ENCODE data around the gene ZBTB20. TPM values are rescaled to one million over a fixed set of nuclear protein-coding genes. Genes with fewer than 3 reads are reported as not detected.

Gene ZBTB20
- polyA plus RNA-seq, 1 of the 3 experiments (the other 2 are of a cell fraction): 0.43 TPM

- no peak overlapping the region for H3K4me3 ChIP-seq (ENCODE audit: low read depth in 2 of 2, low read length in 1 of 2)
- no peaks in the 10 kb centered on the region for H3F3A ChIP-seq (replicated peaks; ENCODE audit: insufficient read depth)
- H3K9me2 ChIP-seq: no peaks in the 10 kb centered on the region
- ChIA-PET POLR2A (no interaction called here), CTCF (interaction anchor here (1.1 to 13.8 kb wide), 10 partner anchors 8 to 266 kb away, joined by 4 to 248 read pairs (median 16); no protein-coding TSS in a partner anchor)
- no peak overlapping the region for H3K27ac ChIP-seq (ENCODE audit: low read depth in 2 of 2, low read length in 1 of 2)
- no peaks in the 10 kb centered on the region for H3K79me2 ChIP-seq (ENCODE audit: insufficient read depth)
- no peak overlapping the region for H3K4me2 ChIP-seq
- H4K20me1 ChIP-seq (ENCODE audit: insufficient read depth): no peaks in the 10 kb centered on the region; the same call in 1 of the 2 replicates
- H3K9me3 ChIP-seq: no peaks in the 10 kb centered on the region
- 91% methylated on average over 3 of the region's 3 CpGs for WGBS (ENCODE audit: low lambda C conversion rate)
- peaks cover 0 to 6% of the 10 kb centered on the region in 2 experiments; a peak in 1 of 4 replicates for H3K4me1 ChIP-seq (ENCODE audit: control insufficient read depth in 1 of 2, insufficient read depth in 2 of 2, low read depth in 1 of 2, low read length in 1 of 2)
- H3K36me3 ChIP-seq (replicated peaks in 1 of 2; ENCODE audit: control insufficient read depth in 1 of 2, insufficient read depth in 2 of 2, low read length in 1 of 2): no peaks in the 10 kb centered on the region
- no peak for DNase-seq
- no peaks in the 10 kb centered on the region for H3K27me3 ChIP-seq (ENCODE audit: insufficient read depth)
- no peak overlapping the region for H2AFZ ChIP-seq (ENCODE audit: low read depth)
- no peak overlapping the region for H3K9ac ChIP-seq
- no peak for TF ChIP-seq CHD2 (IDR thresholded peaks at IDR 0.05; ENCODE audit: low read length, partially characterized antibody)
- TF ChIP-seq REST (IDR thresholded peaks at IDR 0.05; ENCODE audit: low read depth, low read length): no peak
- TF ChIP-seq NFIC (IDR thresholded peaks at IDR 0.05; ENCODE audit: borderline replicate concordance): no peak
- TF ChIP-seq USF1 (IDR thresholded peaks at IDR 0.05; ENCODE audit: borderline replicate concordance, low read depth): no peak
- no peak for TF ChIP-seq GATA2 (CRISPR knock-in tag; IDR thresholded peaks at IDR 0.05)
- TF ChIP-seq TEAD4 (IDR thresholded peaks at IDR 0.05; ENCODE audit: borderline replicate concordance, insufficient read depth): no peak
- TF ChIP-seq EP300 (IDR thresholded peaks at IDR 0.05; ENCODE audit: borderline replicate concordance in 1 of 2, low read depth in 1 of 2, low read length in 1 of 2): no peak
- TF ChIP-seq FOSL2 (IDR thresholded peaks at IDR 0.05; ENCODE audit: borderline replicate concordance, low read depth): no peak
- no peak for TF ChIP-seq RXRA (IDR thresholded peaks at IDR 0.05; ENCODE audit: borderline replicate concordance, low read depth)
- no peak for TF ChIP-seq ELF1 (IDR thresholded peaks at IDR 0.05)
- no peak for TF ChIP-seq MEF2A (IDR thresholded peaks at IDR 0.05; ENCODE audit: borderline replicate concordance, low read depth)
Measured at GRCh38 chr3:114417675-114418074, 729.4 kb downstream of the ZBTB20 start.

- no peak overlapping the region for H3K4me3 ChIP-seq (ENCODE audit: low read depth in 2 of 2, low read length in 1 of 2)
- ChIA-PET POLR2A (no interaction called here), CTCF (interaction anchor here (1.8 to 13.8 kb wide), 3 partner anchors 21 to 41 kb away, joined by 12 to 248 read pairs (median 23); no protein-coding TSS in a partner anchor)
- H3K9ac ChIP-seq: no peak overlapping the region
- no peaks in the 10 kb centered on the region for H3K9me2 ChIP-seq
- DNase-seq: no peak
- H3K36me3 ChIP-seq (replicated peaks in 1 of 2; ENCODE audit: control insufficient read depth in 1 of 2, insufficient read depth in 2 of 2, low read length in 1 of 2): no peaks in the 10 kb centered on the region
- H3K9me3 ChIP-seq: no peaks in the 10 kb centered on the region
- no peaks in the 10 kb centered on the region; the same call in 1 of the 2 replicates for H4K20me1 ChIP-seq (ENCODE audit: insufficient read depth)
- no peak overlapping the region for H2AFZ ChIP-seq (ENCODE audit: low read depth)
- H3K27me3 ChIP-seq (ENCODE audit: insufficient read depth): no peaks in the 10 kb centered on the region
- WGBS (ENCODE audit: low lambda C conversion rate): 91% methylated on average over 5 of the region's 5 CpGs
- no peaks in the 10 kb centered on the region for H3K79me2 ChIP-seq (ENCODE audit: insufficient read depth)
- no peak for TF ChIP-seq RFX5 (IDR thresholded peaks at IDR 0.05; ENCODE audit: low read length)
- no peak for TF ChIP-seq YY1 (IDR thresholded peaks at IDR 0.05; ENCODE audit: low read depth)
- TF ChIP-seq CHD2 (IDR thresholded peaks at IDR 0.05; ENCODE audit: low read length, partially characterized antibody): no peak
- no peaks in the 10 kb centered on the region for H3F3A ChIP-seq (replicated peaks; ENCODE audit: insufficient read depth)
- no peak overlapping the region for H3K27ac ChIP-seq (ENCODE audit: low read depth in 2 of 2, low read length in 1 of 2)
- no peak overlapping the region for H3K4me2 ChIP-seq
- H3K4me1 ChIP-seq (ENCODE audit: control insufficient read depth in 1 of 2, insufficient read depth in 2 of 2, low read depth in 1 of 2, low read length in 1 of 2): peaks cover 0 to 10% of the 10 kb centered on the region in 2 experiments; a peak in 2 of 4 replicates
Measured at GRCh38 chr3:114417265-114417664, 729.8 kb downstream of the ZBTB20 start.

All from SK-N-SH (cell line).